SK-N-MC (cell line): ENCODE data around the gene ACOX3.

Experiments used
- EZH2 ChIP-seq: fragments of 200-600 bp; sonication (generic); IDR thresholded peaks from one replicate; pipeline ENCODE4 v1.6.1; 2017; ENCODE audit warnings: antibody characterized with exemption
- FOXP2 ChIP-seq: optimal IDR thresholded peaks from 2 replicates; pipeline ENCODE3; 2011; ENCODE audit warnings: mild to moderate bottlenecking, moderate library complexity; ENCODE audit not compliant: insufficient read depth; ENCODE audit errors: extremely low read length, control extremely low read depth
- POLR2AphosphoS5 ChIP-seq: IDR thresholded peaks from 2 replicates; pipeline ENCODE4 v1.6.1; 2012; ENCODE audit warnings: mild to moderate bottlenecking, low read depth, low read length, borderline replicate concordance

DNA sequence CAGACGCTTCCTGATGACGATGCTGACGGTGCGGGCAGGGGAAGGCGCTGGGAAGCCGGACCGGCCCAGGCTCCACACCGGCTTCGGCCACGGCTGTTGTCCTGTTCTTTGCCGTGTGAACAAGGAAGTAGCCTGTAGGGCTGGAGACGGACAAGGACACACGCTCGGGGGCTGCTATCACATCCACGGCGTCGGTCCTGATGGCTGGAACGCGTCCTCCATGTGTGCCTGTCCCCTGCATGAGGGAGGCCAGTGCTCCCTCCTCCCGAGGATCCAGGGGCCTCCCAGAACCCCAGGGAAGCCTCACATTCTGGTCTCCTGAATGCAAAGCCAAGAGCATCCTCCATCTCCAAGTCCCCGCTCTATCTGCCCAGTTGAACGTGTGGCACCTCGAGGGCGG is 53.8 kb downstream of the ACOX3 start:
- no peak for TF ChIP-seq POLR2AphosphoS5
- TF ChIP-seq EZH2 = no peak
- TF ChIP-seq FOXP2 = no peak
